Muscle of leg (tissue), 11 donors: Measurements from ENCODE around the gene GPR119. TPM values are rescaled to one million over a fixed set of nuclear protein-coding genes. Genes with fewer than 3 reads are reported as not detected.
"Not testable (repeated sequence)": the region's sequence is repeated elsewhere in the genome, so short reads cannot be mapped to it uniquely, and the experiment has no call there.

Experiments
- DNase-seq: peaks from one replicate; pipeline ENCODE4 v3.0.0; 2013
- H3K27ac ChIP-seq: one replicate; pipeline ENCODE4 v1.5.1; 2013; ENCODE audit warnings: mild to moderate bottlenecking, low read length, control low read depth
- H3K27me3 ChIP-seq: one replicate; pipeline ENCODE4 v1.6.1; 2013; ENCODE audit warnings: low read length; ENCODE audit not compliant: control insufficient read depth, insufficient read depth
- H3K36me3 ChIP-seq: one replicate; pipeline ENCODE4 v1.6.1; 2013; ENCODE audit warnings: low read length; ENCODE audit not compliant: control insufficient read depth, insufficient read depth
- H3K4me1 ChIP-seq: one replicate; pipeline ENCODE4 v1.6.1; 2013; ENCODE audit warnings: low read length; ENCODE audit not compliant: control insufficient read depth, insufficient read depth
- H3K4me3 ChIP-seq: one replicate; pipeline ENCODE4 v1.5.1; 2013; ENCODE audit warnings: low read length, control low read depth
- H3K9me3 ChIP-seq: replicated peaks from 2 replicates; pipeline ENCODE4 v1.6.1; 2013; ENCODE audit warnings: low read depth, low read length; ENCODE audit not compliant: control insufficient read depth
- WGBS: methylation state at CpG from one replicate; pipeline ENCODE4 v1.1.5; 2013; ENCODE audit warnings: missing lambda C conversion rate; ENCODE audit not compliant: insufficient coverage; 5-methylcytosine and 5-hydroxymethylcytosine counted together
- polyA plus RNA-seq, 8 donors: library from polyadenylated mRNA; unstranded; fragments of 120-200 nt; gene quantifications; one replicate each; pipeline versions ENCODE4 v1.2.1 to v1.2.3, GENCODE V29; 2013; ENCODE audit warnings: inconsistent platforms in 1 of 8, low replicate concordance in 1 of 8; ENCODE audit not compliant: insufficient read length in 8 of 8, insufficient read depth in 1 of 8
- total RNA-seq: library from RNA; stranded (reverse); fragments of 120-200 nt; gene quantifications from one replicate; pipeline ENCODE4 v1.2.4, GENCODE V29; 2013

Gene GPR119
- total and polyA plus RNA-seq, 9 donors, result not detected

DNA sequence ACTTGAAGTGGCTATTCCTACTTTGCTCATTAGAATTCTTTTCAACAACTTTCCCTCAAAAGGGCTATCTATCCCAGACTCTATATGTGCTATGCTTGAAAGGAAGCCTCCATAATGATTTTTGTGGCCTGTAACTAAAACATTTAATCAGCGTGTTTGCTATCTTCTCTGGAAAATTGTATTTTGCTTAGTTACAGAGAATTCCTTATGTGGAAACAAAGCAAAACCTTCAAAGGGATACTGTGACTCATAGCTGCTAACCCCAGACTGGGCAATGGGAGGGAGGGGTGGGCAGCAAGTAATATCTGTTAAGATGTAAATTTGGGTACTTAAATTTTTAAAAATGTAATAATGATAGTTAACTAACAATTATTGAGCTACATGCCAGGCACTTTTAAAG lies 42.1 kb downstream of the GPR119 start:
- H3K4me1 ChIP-seq, result peaks cover 3% of the 10 kb centered on the region
- H3K27me3 ChIP-seq, result peaks cover 4% of the 10 kb centered on the region
- no CpG with 5 or more reads among the region's 1 CpG for WGBS
- no peak for DNase-seq
- H3K27ac ChIP-seq, result no peak overlapping the region
- H3K9me3 ChIP-seq, result no peaks in the 10 kb centered on the region
- H3K4me3 ChIP-seq, result no peak overlapping the region
- no peaks in the 10 kb centered on the region for H3K36me3 ChIP-seq

DNA sequence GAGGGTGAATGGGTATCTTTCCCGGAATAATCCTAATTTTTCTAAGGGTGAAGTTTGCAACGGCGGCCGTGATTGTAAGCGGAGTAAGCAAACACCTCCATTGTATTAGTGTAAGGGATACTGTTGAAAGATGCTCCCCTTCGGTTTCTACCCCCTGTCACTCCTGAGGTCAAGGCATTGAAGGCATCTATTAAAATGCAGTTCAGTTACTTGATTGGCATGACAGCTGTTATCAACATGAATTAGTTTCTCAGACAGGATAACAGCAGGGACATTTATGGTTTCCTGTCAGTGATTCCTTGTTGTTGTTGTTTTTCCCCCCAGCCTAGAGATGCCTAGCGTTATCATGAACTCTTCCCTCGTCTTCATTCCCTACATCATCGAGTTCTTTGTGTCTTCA lies 45.2 kb downstream of the GPR119 start:
- peaks cover 3% of the 10 kb centered on the region for H3K4me1 ChIP-seq
- WGBS, result no CpG with 5 or more reads among the region's 9 CpGs
- no peaks in the 10 kb centered on the region for H3K36me3 ChIP-seq
- H3K9me3 ChIP-seq, result no peaks in the 10 kb centered on the region
- peak overlapping the region; percentile 73 for H3K4me3 ChIP-seq
- H3K27ac ChIP-seq, result peak overlapping the region; percentile 79
- no peak for DNase-seq
- H3K27me3 ChIP-seq, result peaks cover 4% of the 10 kb centered on the region

- WGBS, result 33% methylated on average over 45 of the region's 55 CpGs
- peak within 1 kb of the TSS; percentile 73 for H3K4me3 ChIP-seq
- no peaks in the 10 kb centered on the region for H3K9me3 ChIP-seq
- peak; percentile 93 for DNase-seq
- H3K36me3 ChIP-seq, result no peaks in the 10 kb centered on the region
- peak within 1 kb of the TSS; percentile 79 for H3K27ac ChIP-seq
- peaks cover 3% of the 10 kb centered on the region for H3K4me1 ChIP-seq
- peaks cover 4% of the 10 kb centered on the region for H3K27me3 ChIP-seq
Measured at GRCh38 chrX:130339408-130340222, 45.9 kb downstream of the GPR119 start, which contains the start of gene SLC25A14. SLC25A14 (plus strand) TSS chrX:130339919; CDS start chrX:130340279, 360 bp downstream.

- H3K4me1 ChIP-seq, H3K27ac ChIP-seq, DNase-seq, H3K36me3 ChIP-seq, H3K9me3 ChIP-seq, H3K27me3 ChIP-seq: not testable (repeated sequence)
- WGBS, result 66% methylated on average over 8 of the region's 8 CpGs
- H3K4me3 ChIP-seq, result peak overlapping the region; percentile 73
Measured at GRCh38 chrX:130338869-130339268, 46.6 kb downstream of the GPR119 start.

GRCh38 chrX:130336531-130336930 lies 48.9 kb downstream of the GPR119 start:
- peaks cover 3% of the 10 kb centered on the region for H3K4me1 ChIP-seq
- no peaks in the 10 kb centered on the region for H3K36me3 ChIP-seq
- H3K4me3 ChIP-seq, result no peak overlapping the region
- peaks cover 5% of the 10 kb centered on the region for H3K27me3 ChIP-seq
- DNase-seq, result no peak
- H3K9me3 ChIP-seq, result no peaks in the 10 kb centered on the region
- 71% methylated on average over 3 of the region's 4 CpGs for WGBS
- no peak overlapping the region for H3K27ac ChIP-seq

Other genes with a start within 250 kb of the GPR119 start
- gene AIFM1, start 219.8 kb downstream of the GPR119 start, total RNA-seq, result 14.1 TPM
- 10 to 100 TPM; 22.2 to 27.8 (median 25.0) TPM for gene AIFM1, start 219.8 kb downstream of the GPR119 start, polyA plus RNA-seq
- 0.49 TPM for gene RAB33A, start 213.7 kb downstream of the GPR119 start, total RNA-seq
- gene RAB33A, start 213.7 kb downstream of the GPR119 start, polyA plus RNA-seq, result under 1 TPM; 0.10 to 0.44 (median 0.25) TPM
- gene ZNF280C, start 116.8 kb downstream of the GPR119 start, total RNA-seq, result 5.8 TPM
- 1 to 10 TPM; 3.9 to 8.3 (median 5.1) TPM for gene ZNF280C, start 116.8 kb downstream of the GPR119 start, polyA plus RNA-seq
- gene SLC25A14, start 45.8 kb downstream of the GPR119 start, total RNA-seq, result 7.9 TPM
- 10 to 100 TPM in 4 of 8 donors, 1 to 10 TPM in 4; 7.2 to 11.1 (median 10.0) TPM for gene SLC25A14, start 45.8 kb downstream of the GPR119 start, polyA plus RNA-seq
- gene RBMX2, start 16.3 kb upstream of the GPR119 start, total RNA-seq, result 28.1 TPM
- 10 to 100 TPM; 19.0 to 25.6 (median 21.8) TPM for gene RBMX2, start 16.3 kb upstream of the GPR119 start, polyA plus RNA-seq